GM12878 (cell line): ENCODE data around the gene GRAMD1B. TPM values are rescaled to one million over a fixed set of nuclear protein-coding genes. Genes with fewer than 3 reads are reported as not detected.

ENCODE experiments used
- ATAC-seq: fragments of 200-7000 bp; cut with Tn5 transposase; 3 replicates; pipeline ENCODE4 v1.9.1; 2020; ENCODE audit warnings: mild to moderate bottlenecking, moderate library complexity
- BruUV-seq: library from RNA; stranded (reverse); fragments of 400-500 nt; replicated peaks from 2 replicates; lab custom pipeline; 2021; lab: Mats Ljungman, UMichigan
- CTCF ChIA-PET: fragments of 300-600 bp; sonication (Branson Sonifier 250); formaldehyde crosslinking; extraction: SDS; loops from one replicate; lab custom pipeline; 2021; ENCODE audit warnings: inconsistent platforms; lab: Yijun Ruan, JAX
- POLR2A ChIA-PET: fragments of 350-600 bp; formaldehyde crosslinking; extraction: SDS; loops from one replicate; lab custom pipeline; 2021; ENCODE audit warnings: inconsistent platforms; lab: Charles Lee
- RAD21 ChIA-PET: fragments of 300-600 bp; sonication (Branson Sonifier 250); formaldehyde crosslinking; loops from one replicate; lab custom pipeline; 2023; ENCODE audit warnings: antibody characterized with exemption; ENCODE audit not compliant: unreplicated experiment; lab: Charles Lee
- SMC1A ChIA-PET: fragments of 300-600 bp; sonication (Branson Sonifier 250); formaldehyde crosslinking; loops from one replicate; lab custom pipeline; 2023; ENCODE audit not compliant: unreplicated experiment, uncharacterized antibody; lab: Charles Lee
- DNase-seq: peaks from one replicate; pipeline ENCODE4 v3.0.0-alpha.2; 2011; ENCODE audit warnings: low read depth, low spot score
- FAIRE-seq: peaks from 3 replicates; lab custom pipeline; 2011; peaks lifted over from hg19 to GRCh38; lab: Jason Lieb, UNC
- H2AFZ ChIP-seq: 2 replicates; pipeline ENCODE4 v1.6.0; 2011; ENCODE audit warnings: low read depth, low read length, control low read depth; ENCODE audit not compliant: control insufficient read depth
- H3K27ac ChIP-seq: 2 replicates; pipeline ENCODE4 v1.5.1; 2011; ENCODE audit warnings: control low read depth; ENCODE audit not compliant: control insufficient read depth, insufficient read depth
- H3K27me3 ChIP-seq, 2 experiments: replicated peaks in 1 of 2; 2 replicates each; pipeline versions ENCODE4 v1.6.0 to v1.6.1; 2011; ENCODE audit warnings: low read length in 1 of 2; ENCODE audit not compliant: control insufficient read depth in 2 of 2, insufficient read depth in 2 of 2
- H3K36me3 ChIP-seq, 2 experiments: 2 replicates each; pipeline ENCODE4 v1.5.1; 2011; ENCODE audit warnings: low read length in 1 of 2; ENCODE audit not compliant: control insufficient read depth in 2 of 2, insufficient read depth in 2 of 2
- H3K4me1 ChIP-seq: 2 replicates; pipeline ENCODE4 v1.6.1; 2011; ENCODE audit warnings: mild to moderate bottlenecking, low read length, moderate library complexity, mixed read lengths; ENCODE audit not compliant: control insufficient read depth, insufficient read depth
- H3K4me2 ChIP-seq: 2 replicates; pipeline ENCODE4 v1.6.0; 2011; ENCODE audit warnings: control low read depth; ENCODE audit not compliant: control insufficient read depth, insufficient read depth
- H3K4me3 ChIP-seq: fragments of 200-600 bp; sonication (generic); 2 replicates; pipeline ENCODE4 v1.5.1; 2016
- H3K79me2 ChIP-seq: 2 replicates; pipeline ENCODE4 v1.6.0; 2011; ENCODE audit warnings: low read length; ENCODE audit not compliant: control insufficient read depth, insufficient read depth
- H3K9ac ChIP-seq: 2 replicates; pipeline ENCODE4 v1.8.0; 2011; ENCODE audit warnings: low read length, control low read depth, mixed read lengths; ENCODE audit not compliant: control insufficient read depth, insufficient read depth
- H3K9me3 ChIP-seq: replicated peaks from 3 replicates; pipeline ENCODE4 v1.5.1; 2011; ENCODE audit warnings: mild to moderate bottlenecking, low read length; ENCODE audit not compliant: control insufficient read depth, insufficient read depth
- H4K20me1 ChIP-seq: 2 replicates; pipeline ENCODE4 v1.6.0; 2011; ENCODE audit not compliant: control insufficient read depth, insufficient read depth
- CEBPB ChIP-seq, 2 experiments: fragments of 150-350 bp in 1 of 2; IDR thresholded peaks; 2 replicates each; pipeline ENCODE4 v1.6.1; 2012 to 2014; ENCODE audit warnings: low read depth in 2 of 2, low read length in 2 of 2, borderline replicate concordance in 1 of 2, inconsistent platforms in 1 of 2
- E2F8 ChIP-seq: fragments of 450-650 bp; IDR thresholded peaks from 2 replicates; pipeline ENCODE4 v1.6.1; 2018; ENCODE audit warnings: mild to moderate bottlenecking, low read depth, moderate library complexity; ENCODE audit not compliant: partially characterized antibody
- SMARCA5 ChIP-seq: fragments of 450-650 bp; IDR thresholded peaks from 2 replicates; pipeline ENCODE4 v1.6.1; 2017; ENCODE audit warnings: mild to moderate bottlenecking
- SREBF2 ChIP-seq: IDR thresholded peaks from 2 replicates; pipeline ENCODE4 v1.6.1; 2012; ENCODE audit warnings: mild to moderate bottlenecking, low read length
- TBL1XR1 ChIP-seq: IDR thresholded peaks from 2 replicates; pipeline ENCODE4 v1.6.1; 2012; ENCODE audit warnings: low read depth, low read length, improper control_type of control experiment
- ZBTB11 ChIP-seq: fragments of 450-650 bp; formaldehyde crosslinking; IDR thresholded peaks from 2 replicates; pipeline ENCODE4 v1.5.0; 2022; ENCODE audit warnings: mild to moderate bottlenecking, missing genetic modification characterization
- WGBS: methylation state at CpG from one replicate; pipeline ENCODE4 v1.1.6; 2016; ENCODE audit warnings: low lambda C conversion rate; ENCODE audit not compliant: insufficient replicate concordance, insufficient coverage; ENCODE audit errors: missing lambda C conversion rate; 5-methylcytosine and 5-hydroxymethylcytosine counted together
- in situ Hi-C: fragments of 300-500 bp; cut with MboI; formaldehyde crosslinking; loops from 9 replicates; pipeline ENCODE4 v1.14.3; 2018; ENCODE audit warnings: mixed read lengths
- intact Hi-C: fragments of 100-400 bp; cut with micrococcal nuclease; formaldehyde crosslinking; loops from one replicate; pipeline ENCODE4 v1.14.2; 2022; ENCODE audit not compliant: unreplicated experiment
- polyA plus RNA-seq, 11 experiments: library from polyadenylated mRNA; depleted of rRNA in 4 of 11; unstranded in 6 of 11; stranded (reverse) in 5 of 11; fragments of >200 nt; fragmentation: Nextera tagmentation in 4 of 11; fragmentation: Illumina TruSeq in 1 of 11; extraction: Ambion mirVana in 4 of 11; extraction: Trizol in 1 of 11; gene quantifications; 1 replicate in 1 of 11; 2 replicates in 10 of 11; pipeline versions ENCODE4 v1.2.1 to v1.2.3, GENCODE V29; 2011 to 2016; ENCODE audit warnings: inconsistent platforms in 2 of 11, missing spikeins in 2 of 11, low read depth in 1 of 11
- total RNA-seq, 4 experiments: library from RNA; depleted of rRNA in 3 of 4; stranded (reverse); fragments of >200 nt in 3 of 4; fragmentation: Illumina TruSeq in 1 of 4; extraction: Trizol in 1 of 4; gene quantifications; 2 replicates each; pipeline versions ENCODE4 v1.2.1 to v1.2.3, GENCODE V29; 2013 to 2021

GRAMD1B gene
- total and polyA plus RNA-seq, 10 of the 15 experiments (the other 5 are each of a cell fraction or from before 2014, with no cell fraction given): 1.9 to 49.1 (median 26.9) TPM

GRCh38 chr11:123437236-123437979, 7.3 kb downstream of the GRAMD1B start:
- no peak for FAIRE-seq
- ChIA-PET CTCF (interaction anchor here (10.6 kb wide), 1 partner anchor 29 kb away, joined by 137 read pairs; no protein-coding TSS in a partner anchor), SMC1A (interaction anchor here (0.7 to 1.1 kb wide), 3 partner anchors 30 to 42 kb away, joined by 3 read pairs; no protein-coding TSS in a partner anchor)
- intact Hi-C loops: no loop called here
- peaks cover 19% of the 10 kb centered on the region for H3K4me1 ChIP-seq
- WGBS: 78% methylated on average over 9 of the region's 9 CpGs
- H3K4me2 ChIP-seq: no peak overlapping the region
- no peak overlapping the region for H3K27ac ChIP-seq
- BruUV-seq: no TSS peak
- ATAC-seq: no peak
- no peaks in the 10 kb centered on the region for H3K9me3 ChIP-seq
- no peaks in the 10 kb centered on the region for H3K36me3 ChIP-seq
- no peak overlapping the region for H2AFZ ChIP-seq
- H3K27me3 ChIP-seq: no peaks in the 10 kb centered on the region
- in situ Hi-C loops: no loop called here
- no peak for TF ChIP-seq SMARCA5
- TF ChIP-seq TBL1XR1: no peak
- no peak for TF ChIP-seq CEBPB (IDR thresholded peaks at IDR 0.05; ENCODE audit: borderline replicate concordance in 1 of 2, low read depth in 2 of 2, low read length in 2 of 2)
- no peak for TF ChIP-seq SREBF2
- no peak for TF ChIP-seq ZBTB11 (CRISPR knock-in tag)
- no peak for TF ChIP-seq E2F8
- TF ChIP-seq, all 136 proteins: peak for 0
- no peak for DNase-seq
- ChIA-PET RAD21 (interaction anchor here (1.7 kb wide), 1 partner anchor 31 kb away, joined by 8 read pairs; no protein-coding TSS in a partner anchor), POLR2A (no interaction called here)
- Histone ChIP-seq H3K4me3 (no peak overlapping the region), H3K9ac (no peak overlapping the region), H4K20me1 (no peaks in the 10 kb centered on the region), H3K79me2 (no peaks in the 10 kb centered on the region; the same call in 1 of the 2 replicates)
